Pancreas (tissue), 10 donors: ENCODE measurements around the gene ASTN2. TPM values are rescaled to one million over a fixed set of nuclear protein-coding genes. Genes with fewer than 3 reads are reported as not detected.

Experiments used
- ATAC-seq, 4 donors: fragments of 200-7000 bp; cut with Tn5 transposase; one replicate each; pipeline versions ENCODE4 v1.8.0 to v1.9.1; 2020; ENCODE audit warnings: mild to moderate bottlenecking in 4 of 4, moderate library complexity in 4 of 4
- DNase-seq, 6 donors: peaks; one replicate each; pipeline ENCODE4 v3.0.0-alpha.2; 2020
- FAIRE-seq: peaks from 2 replicates; lab custom pipeline; 2012; peaks lifted over from hg19 to GRCh38; lab: Jason Lieb, UNC
- H3K27ac ChIP-seq, 4 donors: fragments of 200-600 bp; sonication (generic); 1 replicate in 3 of 4; 2 replicates in 1 of 4; pipeline versions ENCODE4 v1.5.0 to v1.8.0; 2020
- H3K27me3 ChIP-seq, 4 donors: fragments of 200-600 bp; one replicate each; pipeline ENCODE4 v1.8.0; 2021
- H3K36me3 ChIP-seq, 3 donors: fragments of 200-600 bp; sonication (generic) in 1 of 3; one replicate each; pipeline versions ENCODE4 v1.5.0 to v1.8.0; 2020 to 2021
- H3K4me1 ChIP-seq, 3 donors: fragments of 200-600 bp; one replicate each; pipeline ENCODE4 v1.8.0; 2021
- H3K4me3 ChIP-seq, 4 donors: fragments of 200-600 bp; sonication (generic) in 2 of 4; one replicate each; pipeline versions ENCODE4 v1.5.0 to v1.8.0; 2020 to 2021
- H3K9me3 ChIP-seq, 4 donors: fragments of 200-600 bp; one replicate each; pipeline ENCODE4 v1.8.0; 2021
- WGBS, 2 donors: extraction: QIAGEN DNeasy Blood & Tissue Kit; methylation state at CpG; one replicate each; pipeline ENCODE4 v1.1.7; 2013; 5-methylcytosine and 5-hydroxymethylcytosine counted together
- intact Hi-C, 3 donors: fragments of 100-400 bp; cut with DNase I; formaldehyde crosslinking; loops; one replicate each; pipeline versions ENCODE4 v1.11.1 to v1.14.2; 2022
- polyA plus RNA-seq, 2 donors: library from polyadenylated mRNA; stranded (reverse); fragments of 200-250 nt; gene quantifications; one replicate each; pipeline ENCODE4 v1.2.3, GENCODE V29; 2013
- total RNA-seq, 6 donors: library from RNA; stranded (reverse); fragmentation: NEBNext Ultra II Directional in 4 of 6; extraction: Animal tissue kit (Norgen Biotek cat#: 25700) in 4 of 6; gene quantifications; one replicate each; pipeline versions ENCODE4 v1.2.1 to v1.2.4, GENCODE V29; 2021 to 2023
- TF ChIP-seq, protein P1 (sequence below), 4 donors: fragments of 200-600 bp; sonication (generic) in 3 of 4; IDR thresholded peaks; one replicate each; pipeline versions ENCODE4 v1.5.0 to v1.8.0; 2021; ENCODE audit warnings: antibody characterized with exemption in 4 of 4
- donor health status: healthy with polysubstance abuse.
- donor health status: DM: no; HTN: no; CAD: no; lungs with moderate emphysema.
- donor health status: DM: no; HTN: no; CAD: no.
- donor health status: control.
- donor health status: control.
- donor health status: Bipolar disorder and iron deficiency.
- donor health status: DM: yes; HTN: yes; CAD: no.
- donor health status: DM: no; HTN: no; CAD: no.
- donor health status: DM: no; HTN: no; CAD: no.
- donor health status: DM: yes; HTN: yes; CAD: no.

The ASTN2 gene
- total and polyA plus RNA-seq, 8 donors, result 1.3 to 11.9 (median 6.7) TPM

DNA sequence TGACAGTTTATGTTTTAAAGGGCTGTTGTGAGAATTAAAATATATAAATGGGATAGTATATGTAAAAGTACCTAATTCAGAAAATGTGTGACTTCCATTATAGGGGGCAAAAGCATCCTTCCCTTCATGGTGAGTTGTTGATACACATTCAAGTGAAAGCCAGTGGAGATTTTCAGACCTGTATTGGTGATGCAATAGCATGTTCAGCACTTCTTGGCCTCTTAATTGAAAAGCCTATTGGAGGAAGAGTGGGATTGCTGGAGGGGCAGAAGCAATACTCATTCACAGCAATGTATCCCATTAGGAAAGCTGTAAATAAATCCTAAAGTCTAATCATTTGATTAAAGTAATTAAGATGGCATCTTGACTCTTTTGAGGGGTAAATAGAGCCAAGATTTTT lies 710.4 kb downstream of the ASTN2 start:
- Histone ChIP-seq H3K27me3 (no peaks in the 10 kb centered on the region), H3K9me3 (no peaks in the 10 kb centered on the region), H3K4me3 (no peak overlapping the region), H3K36me3 (peaks cover 0 to 3% (median 0%) of the 10 kb centered on the region in 3 donors), H3K4me1 (peaks cover 0 to 12% (median 11%) of the 10 kb centered on the region in 3 donors), H3K27ac (no peak overlapping the region)
- intact Hi-C loops, result no loop called here
- TF ChIP-seq, protein P1, sequence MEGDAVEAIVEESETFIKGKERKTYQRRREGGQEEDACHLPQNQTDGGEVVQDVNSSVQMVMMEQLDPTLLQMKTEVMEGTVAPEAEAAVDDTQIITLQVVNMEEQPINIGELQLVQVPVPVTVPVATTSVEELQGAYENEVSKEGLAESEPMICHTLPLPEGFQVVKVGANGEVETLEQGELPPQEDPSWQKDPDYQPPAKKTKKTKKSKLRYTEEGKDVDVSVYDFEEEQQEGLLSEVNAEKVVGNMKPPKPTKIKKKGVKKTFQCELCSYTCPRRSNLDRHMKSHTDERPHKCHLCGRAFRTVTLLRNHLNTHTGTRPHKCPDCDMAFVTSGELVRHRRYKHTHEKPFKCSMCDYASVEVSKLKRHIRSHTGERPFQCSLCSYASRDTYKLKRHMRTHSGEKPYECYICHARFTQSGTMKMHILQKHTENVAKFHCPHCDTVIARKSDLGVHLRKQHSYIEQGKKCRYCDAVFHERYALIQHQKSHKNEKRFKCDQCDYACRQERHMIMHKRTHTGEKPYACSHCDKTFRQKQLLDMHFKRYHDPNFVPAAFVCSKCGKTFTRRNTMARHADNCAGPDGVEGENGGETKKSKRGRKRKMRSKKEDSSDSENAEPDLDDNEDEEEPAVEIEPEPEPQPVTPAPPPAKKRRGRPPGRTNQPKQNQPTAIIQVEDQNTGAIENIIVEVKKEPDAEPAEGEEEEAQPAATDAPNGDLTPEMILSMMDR (IDR thresholded peaks at IDR 0.05), result no peak
- ATAC-seq (no peak), FAIRE-seq (no peak), DNase-seq (no peak)

DNA sequence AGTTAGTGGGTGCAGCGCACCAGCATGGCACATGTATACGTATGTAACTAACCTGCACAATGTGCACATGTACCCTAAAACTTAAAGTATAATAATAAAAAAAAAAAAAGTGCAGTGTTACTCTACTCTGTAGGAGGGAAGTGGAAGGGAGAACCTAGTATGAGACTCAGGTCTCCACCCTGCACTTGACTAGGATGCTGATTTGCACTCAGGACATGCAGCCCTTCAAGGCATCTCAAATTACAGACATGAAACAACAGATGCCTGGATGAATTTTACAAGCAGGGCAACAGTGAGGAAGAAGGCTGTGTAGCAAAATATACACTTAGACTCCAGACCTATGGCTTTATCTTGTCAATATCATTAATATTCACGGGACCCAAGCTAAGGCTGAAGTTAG lies 711.2 kb downstream of the ASTN2 start:
- Histone ChIP-seq H3K36me3 (peaks cover 4 to 11% (median 6%) of the 10 kb centered on the region in 3 donors), H3K9me3 (no peaks in the 10 kb centered on the region), H3K27me3 (no peaks in the 10 kb centered on the region), H3K4me3 (no peak overlapping the region), H3K4me1 (peaks cover 0 to 12% (median 11%) of the 10 kb centered on the region in 3 donors), H3K27ac (no peak overlapping the region)
- no peak for ATAC-seq
- TF ChIP-seq, protein P1 (IDR thresholded peaks at IDR 0.05), result no peak
- intact Hi-C loops, result no loop called here
- no peak for FAIRE-seq
- 97 to 98% methylated on average over 1 to 3 of the region's 3 CpGs for WGBS, 2 donors
- DNase-seq, result no peak

GRCh38 chr9:116701940-116702642 lies 712.8 kb downstream of the ASTN2 start:
- peaks cover 0 to 12% (median 11%) of the 10 kb centered on the region in 3 donors for H3K4me1 ChIP-seq
- DNase-seq (no peak), FAIRE-seq (no peak), ATAC-seq (no peak)
- H3K36me3 ChIP-seq, result peaks cover 4 to 22% (median 6%) of the 10 kb centered on the region in 3 donors
- no peaks in the 10 kb centered on the region for H3K27me3 ChIP-seq
- H3K27ac ChIP-seq, result no peak overlapping the region
- intact Hi-C loops, result no loop called here
- H3K4me3 ChIP-seq, result no peak overlapping the region
- no peaks in the 10 kb centered on the region for H3K9me3 ChIP-seq
- TF ChIP-seq, protein P1 (IDR thresholded peaks at IDR 0.05), result no peak
- WGBS, 2 donors, result 46 to 84% methylated on average over 2 of the region's 2 CpGs

DNA sequence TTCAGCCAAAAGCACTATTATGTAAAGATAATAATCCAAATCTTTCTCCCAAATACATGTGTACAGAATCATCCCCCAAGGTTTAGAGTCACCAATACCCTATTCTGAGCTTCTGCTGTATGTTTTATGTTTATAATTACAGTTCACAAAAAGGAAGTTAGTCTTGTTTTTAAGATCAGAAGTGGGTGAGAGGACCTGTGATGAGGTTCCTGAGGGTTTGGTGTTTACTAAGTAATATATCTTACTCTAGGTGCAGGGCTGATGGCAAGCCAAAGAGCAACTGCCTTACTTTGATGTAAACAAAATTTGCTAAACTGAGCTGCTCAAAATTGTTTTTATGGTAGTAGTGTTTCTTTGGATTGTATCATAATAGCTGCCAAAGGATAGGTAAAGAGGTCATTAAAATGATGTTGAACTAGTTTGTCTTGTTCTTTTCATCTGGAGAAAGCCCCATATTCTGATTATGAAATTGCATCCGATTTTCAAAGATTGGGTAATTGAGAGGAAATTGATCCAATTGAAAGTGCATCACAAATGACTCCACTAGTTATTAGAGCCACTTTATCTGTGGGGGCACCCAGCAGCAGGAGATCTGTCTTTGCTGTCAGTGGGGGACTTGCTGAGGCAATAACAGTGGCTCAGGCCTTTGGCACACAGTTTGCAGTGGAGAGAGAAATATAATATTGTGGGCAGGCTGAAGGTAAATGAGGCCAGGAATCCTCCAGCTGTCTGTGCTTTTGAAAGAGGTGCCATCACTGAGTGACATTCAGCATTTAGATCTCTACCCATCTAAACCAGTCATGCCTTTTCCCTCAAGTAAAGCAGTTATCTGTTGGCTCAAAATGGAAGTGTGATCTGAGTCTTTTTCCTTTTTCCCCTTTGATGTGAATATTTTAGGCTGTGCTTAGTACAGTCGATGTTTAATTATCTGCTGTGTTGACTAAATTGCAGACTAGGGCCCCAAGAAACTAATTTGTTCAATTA lies 713.7 kb downstream of the ASTN2 start:
- FAIRE-seq (no peak), DNase-seq (no peak), ATAC-seq (no peak)
- no peaks in the 10 kb centered on the region for H3K27me3 ChIP-seq
- H3K4me3 ChIP-seq, result no peak overlapping the region
- peaks cover 4 to 22% (median 6%) of the 10 kb centered on the region in 3 donors for H3K36me3 ChIP-seq
- peaks cover 0 to 12% (median 11%) of the 10 kb centered on the region in 3 donors for H3K4me1 ChIP-seq
- TF ChIP-seq, protein P1 (IDR thresholded peaks at IDR 0.05), result no peak
- WGBS, 2 donors, result 50 to 59% methylated on average over 2 of the region's 2 CpGs
- H3K9me3 ChIP-seq, result no peaks in the 10 kb centered on the region
- no peak overlapping the region for H3K27ac ChIP-seq
- intact Hi-C loops, result no loop called here
